ENCODE data around the gene USP4. TPM values are rescaled to one million over a fixed set of nuclear protein-coding genes. Genes with fewer than 3 reads are reported as not detected.
"Not testable (repeated sequence)": the region's sequence is repeated elsewhere in the genome, so short reads cannot be mapped to it uniquely, and the experiment has no call there.

Gene USP4
- total and polyA plus RNA-seq, 2 donors, result 20.0 to 57.8 TPM

GRCh38 chr3:49253512-49253911 is 86.3 kb downstream of the USP4 start:
- no peaks in the 10 kb centered on the region for H3K9me3 ChIP-seq (ENCODE audit: control insufficient read depth in 2 of 2, insufficient read depth in 1 of 2, low read length in 1 of 2)
- WGBS, result 96% methylated on average over 3 of the region's 3 CpGs
- H3K27me3 ChIP-seq (ENCODE audit: control insufficient read depth in 2 of 2, insufficient read depth in 1 of 2, low read length in 1 of 2), result no peaks in the 10 kb centered on the region
- no peak overlapping the region for H3K4me3 ChIP-seq (ENCODE audit: low read length in 2 of 2)
- DNase-seq (ENCODE audit: low read depth in 6 of 9, low spot score in 9 of 9), result no peak
- H3K4me1 ChIP-seq (ENCODE audit: control insufficient read depth in 2 of 2, insufficient read depth in 2 of 2, low read length in 2 of 2), result no peaks in the 10 kb centered on the region
- no peaks in the 10 kb centered on the region for H3K36me3 ChIP-seq (ENCODE audit: control insufficient read depth in 2 of 2, insufficient read depth in 2 of 2, low read length in 1 of 2)
- H3K27ac ChIP-seq (ENCODE audit: low read depth in 1 of 2, low read length in 1 of 2), result no peak overlapping the region

GRCh38 chr3:49248840-49249227 is 91.0 kb downstream of the USP4 start:
- Histone ChIP-seq H3K4me1 (ENCODE audit: control insufficient read depth in 2 of 2, insufficient read depth in 2 of 2, low read length in 2 of 2) (no peaks in the 10 kb centered on the region), H3K4me3 (ENCODE audit: low read length in 2 of 2) (no peak overlapping the region), H3K36me3 (ENCODE audit: control insufficient read depth in 2 of 2, insufficient read depth in 2 of 2, low read length in 1 of 2) (no peaks in the 10 kb centered on the region), H3K27me3 (ENCODE audit: control insufficient read depth in 2 of 2, insufficient read depth in 1 of 2, low read length in 1 of 2) (no peaks in the 10 kb centered on the region), H3K9me3 (ENCODE audit: control insufficient read depth in 2 of 2, insufficient read depth in 1 of 2, low read length in 1 of 2) (no peaks in the 10 kb centered on the region), H3K27ac (ENCODE audit: low read depth in 1 of 2, low read length in 1 of 2) (no peak overlapping the region)
- DNase-seq (ENCODE audit: low read depth in 6 of 9, low spot score in 9 of 9), result peak in 1 of 9 donors; percentile 9

GRCh38 chr3:49244581-49245205 is 95.2 kb downstream of the USP4 start:
- Histone ChIP-seq H3K4me3 (ENCODE audit: low read length in 2 of 2) (no peak overlapping the region), H3K4me1 (ENCODE audit: control insufficient read depth in 2 of 2, insufficient read depth in 2 of 2, low read length in 2 of 2) (no peaks in the 10 kb centered on the region), H3K27me3 (ENCODE audit: control insufficient read depth in 2 of 2, insufficient read depth in 1 of 2, low read length in 1 of 2) (no peaks in the 10 kb centered on the region), H3K27ac (ENCODE audit: low read depth in 1 of 2, low read length in 1 of 2) (no peak overlapping the region), H3K9me3 (ENCODE audit: control insufficient read depth in 2 of 2, insufficient read depth in 1 of 2, low read length in 1 of 2) (peaks cover 0 to 2% of the 10 kb centered on the region in 2 donors), H3K36me3 (ENCODE audit: control insufficient read depth in 2 of 2, insufficient read depth in 2 of 2, low read length in 1 of 2) (no peaks in the 10 kb centered on the region)
- no peak for DNase-seq (ENCODE audit: low read depth in 6 of 9, low spot score in 9 of 9)
- WGBS, result 87% methylated on average over 1 of the region's 1 CpG

- H3K9me3 ChIP-seq (ENCODE audit: control insufficient read depth in 2 of 2, insufficient read depth in 1 of 2, low read length in 1 of 2), result peaks cover 0 to 16% of the 10 kb centered on the region in 2 donors
- H3K4me3 ChIP-seq (ENCODE audit: low read length in 2 of 2); H3K27me3 ChIP-seq (ENCODE audit: control insufficient read depth in 2 of 2, insufficient read depth in 1 of 2, low read length in 1 of 2); H3K4me1 ChIP-seq (ENCODE audit: control insufficient read depth in 2 of 2, insufficient read depth in 2 of 2, low read length in 2 of 2); DNase-seq (ENCODE audit: low read depth in 6 of 9, low spot score in 9 of 9); H3K36me3 ChIP-seq (ENCODE audit: control insufficient read depth in 2 of 2, insufficient read depth in 2 of 2, low read length in 1 of 2); H3K27ac ChIP-seq (ENCODE audit: low read depth in 1 of 2, low read length in 1 of 2): not testable (repeated sequence)
- 99% methylated on average over 11 of the region's 11 CpGs for WGBS
These were observed 99.8 kb downstream of the USP4 start for GRCh38 chr3:49240091-49240490.

- H3K27ac ChIP-seq (ENCODE audit: low read depth in 1 of 2, low read length in 1 of 2), result peak overlapping the region; percentile 15 to 57
- 57% methylated on average over 9 of the region's 9 CpGs for WGBS
- H3K36me3 ChIP-seq (ENCODE audit: control insufficient read depth in 2 of 2, insufficient read depth in 2 of 2, low read length in 1 of 2), result no peaks in the 10 kb centered on the region
- H3K4me1 ChIP-seq (ENCODE audit: control insufficient read depth in 2 of 2, insufficient read depth in 2 of 2, low read length in 2 of 2), result peaks cover 0 to 2% of the 10 kb centered on the region in 2 donors
- H3K27me3 ChIP-seq (ENCODE audit: control insufficient read depth in 2 of 2, insufficient read depth in 1 of 2, low read length in 1 of 2), result no peaks in the 10 kb centered on the region
- DNase-seq (ENCODE audit: low read depth in 6 of 9, low spot score in 9 of 9), result peak in 2 of 9 donors; percentile 8 to 24
- H3K4me3 ChIP-seq (ENCODE audit: low read length in 2 of 2), result no peak overlapping the region
- peaks cover 0 to 31% of the 10 kb centered on the region in 2 donors for H3K9me3 ChIP-seq (ENCODE audit: control insufficient read depth in 2 of 2, insufficient read depth in 1 of 2, low read length in 1 of 2)
These were observed 101.4 kb downstream of the USP4 start for GRCh38 chr3:49238274-49239127.

GRCh38 chr3:49237344-49237743 is 102.5 kb downstream of the USP4 start:
- no peak for DNase-seq (ENCODE audit: low read depth in 6 of 9, low spot score in 9 of 9)
- Histone ChIP-seq H3K36me3 (ENCODE audit: control insufficient read depth in 2 of 2, insufficient read depth in 2 of 2, low read length in 1 of 2) (no peaks in the 10 kb centered on the region), H3K4me3 (ENCODE audit: low read length in 2 of 2) (no peak overlapping the region), H3K27me3 (ENCODE audit: control insufficient read depth in 2 of 2, insufficient read depth in 1 of 2, low read length in 1 of 2) (no peaks in the 10 kb centered on the region), H3K9me3 (ENCODE audit: control insufficient read depth in 2 of 2, insufficient read depth in 1 of 2, low read length in 1 of 2) (peaks cover 0 to 34% of the 10 kb centered on the region in 2 donors), H3K27ac (ENCODE audit: low read depth in 1 of 2, low read length in 1 of 2) (no peak overlapping the region), H3K4me1 (ENCODE audit: control insufficient read depth in 2 of 2, insufficient read depth in 2 of 2, low read length in 2 of 2) (peaks cover 0 to 2% of the 10 kb centered on the region in 2 donors)
- WGBS, result 96% methylated on average over 3 of the region's 3 CpGs

GRCh38 chr3:49236226-49236625 is 103.6 kb downstream of the USP4 start:
- peaks cover 1 to 35% of the 10 kb centered on the region in 2 donors for H3K9me3 ChIP-seq (ENCODE audit: control insufficient read depth in 2 of 2, insufficient read depth in 1 of 2, low read length in 1 of 2)
- DNase-seq (ENCODE audit: low read depth in 6 of 9, low spot score in 9 of 9), result no peak
- H3K27me3 ChIP-seq (ENCODE audit: control insufficient read depth in 2 of 2, insufficient read depth in 1 of 2, low read length in 1 of 2), result no peaks in the 10 kb centered on the region
- H3K4me3 ChIP-seq (ENCODE audit: low read length in 2 of 2), result no peak overlapping the region
- peaks cover 0 to 2% of the 10 kb centered on the region in 2 donors for H3K4me1 ChIP-seq (ENCODE audit: control insufficient read depth in 2 of 2, insufficient read depth in 2 of 2, low read length in 2 of 2)
- H3K27ac ChIP-seq (ENCODE audit: low read depth in 1 of 2, low read length in 1 of 2), result no peak overlapping the region
- no peaks in the 10 kb centered on the region for H3K36me3 ChIP-seq (ENCODE audit: control insufficient read depth in 2 of 2, insufficient read depth in 2 of 2, low read length in 1 of 2)

- DNase-seq (ENCODE audit: low read depth in 6 of 9, low spot score in 9 of 9); H3K4me1 ChIP-seq (ENCODE audit: control insufficient read depth in 2 of 2, insufficient read depth in 2 of 2, low read length in 2 of 2); H3K27ac ChIP-seq (ENCODE audit: low read depth in 1 of 2, low read length in 1 of 2); H3K4me3 ChIP-seq (ENCODE audit: low read length in 2 of 2); H3K27me3 ChIP-seq (ENCODE audit: control insufficient read depth in 2 of 2, insufficient read depth in 1 of 2, low read length in 1 of 2); H3K36me3 ChIP-seq (ENCODE audit: control insufficient read depth in 2 of 2, insufficient read depth in 2 of 2, low read length in 1 of 2): not testable (repeated sequence)
- 97% methylated on average over 5 of the region's 5 CpGs for WGBS
- peaks cover 3 to 21% of the 10 kb centered on the region in 2 donors for H3K9me3 ChIP-seq (ENCODE audit: control insufficient read depth in 2 of 2, insufficient read depth in 1 of 2, low read length in 1 of 2)
These were observed 111.0 kb downstream of the USP4 start for GRCh38 chr3:49228817-49229216.
